T47D (cell line): Measurements from ENCODE around the gene ABI3BP.
A peak's percentile ranks its signal among the peaks of the same experiment; 100 is the strongest.

Experiments used
- DNase-seq, 2 experiments: peaks; one replicate each; pipeline versions ENCODE4 v3.0.0 to v3.0.0-alpha.2; 2011 to 2012; ENCODE audit warnings: low read depth in 1 of 2, low spot score in 1 of 2
- JUND ChIP-seq: IDR thresholded peaks from 2 replicates; pipeline ENCODE4 v1.6.1; 2012; ENCODE audit warnings: low read depth
- in situ Hi-C: cut with HindIII; loops from 2 replicates; pipeline ENCODE4 v1.10.0; 2016; ENCODE audit warnings: low sequenced_read_pairs, low pct_unique_long_range_greater_than_20kb

Gene ABI3BP

GRCh38 chr3:100754563-100755334, 238.5 kb downstream of the ABI3BP start:
- DNase-seq: no peak
- in situ Hi-C loops: no loop called here
- no peak for TF ChIP-seq JUND

GRCh38 chr3:100753846-100754245, 239.4 kb downstream of the ABI3BP start:
- no peak for TF ChIP-seq JUND
- in situ Hi-C loops: no loop called here
- no peak for DNase-seq

DNA sequence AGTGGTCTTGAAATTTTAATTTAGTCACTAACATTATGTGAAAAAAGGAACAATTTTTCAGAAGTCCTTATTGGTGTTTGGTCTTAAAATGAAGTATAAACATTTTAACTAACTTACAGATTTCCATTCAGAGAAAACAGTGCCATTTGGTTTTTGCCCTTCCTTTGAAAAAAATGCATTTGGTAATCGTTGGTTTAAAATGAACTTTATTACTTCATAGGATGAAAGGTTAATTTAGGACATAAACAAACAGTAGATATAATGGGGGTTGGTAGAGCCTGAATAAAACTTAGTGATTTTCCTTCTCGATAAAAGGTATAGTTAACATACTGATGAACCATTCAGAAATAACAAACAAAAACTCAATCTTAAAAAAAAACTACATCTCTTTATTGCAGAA, 244.3 kb downstream of the ABI3BP start:
- no peak for DNase-seq
- no peak for TF ChIP-seq JUND
- in situ Hi-C loops: no loop called here

GRCh38 chr3:100748220-100748619, 245.0 kb downstream of the ABI3BP start:
- DNase-seq: no peak
- TF ChIP-seq JUND: no peak
- in situ Hi-C loops: no loop called here

DNA sequence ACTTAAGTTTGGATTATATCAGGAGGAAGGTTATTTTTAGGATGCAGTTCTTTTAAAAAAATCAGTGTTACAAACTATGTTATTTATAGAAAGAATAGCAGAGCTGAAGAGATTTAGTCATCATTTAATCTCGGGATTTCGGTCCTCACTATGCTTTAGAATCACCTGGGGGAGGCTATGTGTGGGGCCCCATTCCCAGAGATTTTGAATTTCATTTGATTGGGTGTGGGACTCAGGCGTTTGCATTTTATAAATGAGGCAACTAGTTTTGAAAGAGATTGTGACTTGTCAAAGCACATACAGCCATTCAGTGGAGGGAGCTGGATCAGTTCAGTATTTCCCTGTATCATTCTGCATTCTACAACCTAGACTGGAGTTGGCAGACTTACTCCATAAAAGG, 247.1 kb downstream of the ABI3BP start:
- in situ Hi-C loops: no loop called here

GRCh38 chr3:100745617-100746016, 247.6 kb downstream of the ABI3BP start:
- DNase-seq: no peak
- no peak for TF ChIP-seq JUND
- in situ Hi-C loops: no loop called here

More for the DNA sequence above, 247.1 kb downstream of the ABI3BP start:
- no peak for TF ChIP-seq JUND
- DNase-seq: no peak

DNA sequence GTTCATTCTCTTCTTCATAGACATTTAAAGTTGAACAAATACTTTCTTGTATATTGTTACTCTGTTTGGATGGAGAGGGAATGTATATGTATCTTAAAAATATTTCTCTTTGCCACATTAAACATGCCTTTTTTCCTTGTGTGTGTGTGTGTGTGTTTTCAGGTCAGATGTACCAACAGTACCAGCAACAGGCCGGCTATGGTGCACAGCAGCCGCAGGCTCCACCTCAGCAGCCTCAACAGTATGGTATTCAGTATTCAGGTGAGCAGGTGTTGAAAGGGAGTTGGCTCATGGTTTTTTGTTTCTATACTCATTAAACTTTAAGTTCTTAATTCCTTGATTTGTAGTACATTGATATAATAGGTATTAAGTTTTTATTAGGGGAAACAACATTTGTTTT, 248.6 kb downstream of the ABI3BP start:
- TF ChIP-seq JUND: no peak
- no peak for DNase-seq
- in situ Hi-C loops: no loop called here

DNA sequence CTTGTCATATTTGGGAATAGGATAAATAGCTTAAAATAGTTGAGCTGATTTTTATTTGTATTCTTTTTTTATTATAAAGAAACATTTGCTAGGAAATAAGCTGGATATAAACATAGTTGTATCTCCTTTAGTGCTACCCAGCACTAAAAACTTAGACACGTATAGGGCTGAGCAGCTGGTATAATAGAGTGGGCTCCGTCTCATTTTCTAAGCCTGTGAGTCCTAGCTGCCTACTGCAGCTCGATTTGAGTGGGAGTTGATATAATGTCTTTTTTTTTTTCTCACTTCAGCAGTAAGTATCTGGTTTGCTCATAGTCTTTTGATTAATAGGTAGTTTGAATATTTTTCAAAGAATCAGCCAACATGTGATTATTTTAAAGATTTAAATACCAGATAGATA, 249.7 kb downstream of the ABI3BP start:
- DNase-seq: no peak
- in situ Hi-C loops: no loop called here
- no peak for TF ChIP-seq JUND

GRCh38 chr3:100740207-100740606, 253.0 kb downstream of the ABI3BP start:
- no peak for DNase-seq
- in situ Hi-C loops: no loop called here
- no peak for TF ChIP-seq JUND

GRCh38 chr3:100737334-100737733, 255.9 kb downstream of the ABI3BP start:
- peak; percentile 11 to 38 for DNase-seq
- in situ Hi-C loops: no loop called here
- no peak for TF ChIP-seq JUND

DNA sequence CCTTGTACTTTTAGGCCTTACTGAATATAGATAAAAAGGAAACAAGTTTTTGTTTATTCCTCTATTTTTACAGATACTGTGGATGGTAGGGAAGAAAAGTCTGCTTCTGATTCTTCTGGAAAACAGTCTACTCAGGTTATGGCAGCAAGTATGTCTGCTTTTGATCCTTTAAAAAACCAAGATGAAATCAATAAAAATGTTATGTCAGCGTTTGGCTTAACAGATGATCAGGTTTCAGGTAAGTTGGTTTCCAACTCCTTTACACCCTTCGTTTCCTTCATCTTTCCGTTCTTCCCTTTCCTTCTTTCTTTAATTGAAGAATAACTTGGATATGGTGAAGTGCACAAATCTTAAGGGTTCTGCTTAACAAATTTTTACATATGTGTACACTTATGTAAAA, 260.8 kb downstream of the ABI3BP start:
- in situ Hi-C loops: no loop called here
- no peak for DNase-seq
- no peak for TF ChIP-seq JUND

DNA sequence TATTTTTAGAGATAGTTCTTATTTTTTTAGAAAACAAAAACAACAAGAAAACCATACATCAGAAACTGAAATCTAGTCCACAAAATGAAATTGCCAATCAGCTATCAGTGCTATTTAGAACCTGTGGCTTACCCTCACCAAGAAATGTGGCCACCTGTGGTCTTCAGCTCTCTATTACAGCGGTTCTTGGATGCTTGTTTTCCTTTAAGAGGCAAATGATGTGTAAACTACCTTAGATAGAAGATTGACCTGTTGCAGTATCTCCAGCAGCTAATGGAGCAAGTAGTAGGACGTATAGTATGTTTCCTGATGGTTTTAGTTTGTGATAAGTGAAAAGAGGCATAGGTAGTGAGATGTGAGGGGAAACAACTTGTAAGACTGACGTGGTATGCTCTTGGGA, 262.7 kb downstream of the ABI3BP start:
- no peak for TF ChIP-seq JUND
- in situ Hi-C loops: no loop called here

GRCh38 chr3:100726706-100727105, 266.5 kb downstream of the ABI3BP start:
- in situ Hi-C loops: no loop called here
- no peak for TF ChIP-seq JUND
- no peak for DNase-seq

More for the DNA sequence above, 262.7 kb downstream of the ABI3BP start:
- no peak for DNase-seq
